ENCODE results near the gene NUP54. TPM values are rescaled to one million over a fixed set of nuclear protein-coding genes. Genes with fewer than 3 reads are reported as not detected.

Gene NUP54
- total and polyA plus RNA-seq, 4 donors: 19.8 to 57.6 (median 28.3) TPM

GRCh38 chr4:76105652-76106051 lies 42.5 kb downstream of the NUP54 start:
- Histone ChIP-seq H3K36me3 (ENCODE audit: control insufficient read depth in 4 of 4, insufficient read depth in 4 of 4, low read length in 4 of 4) (peaks cover 0 to 2% (median 0%) of the 10 kb centered on the region in 4 donors), H3K9ac (ENCODE audit: insufficient read depth in 1 of 2, low read length in 2 of 2) (no peak overlapping the region), H3K27me3 (ENCODE audit: control insufficient read depth in 3 of 3, insufficient read depth in 3 of 3, low read length in 2 of 3) (no peaks in the 10 kb centered on the region), H3K27ac (ENCODE audit: low read depth in 1 of 2, low read length in 1 of 2) (no peak overlapping the region), H3K9me3 (ENCODE audit: control insufficient read depth in 4 of 4, insufficient read depth in 3 of 4, low read length in 3 of 4) (no peaks in the 10 kb centered on the region), H3K4me3 (no peak overlapping the region), H3K4me1 (ENCODE audit: control insufficient read depth in 5 of 5, insufficient read depth in 5 of 5, low read length in 5 of 5) (peaks cover 0 to 3% (median 0%) of the 10 kb centered on the region in 5 donors)
- 69 to 86% methylated on average over 3 of the region's 3 CpGs for WGBS, 2 donors
- no peak for TF ChIP-seq CTCF (IDR thresholded peaks at IDR 0.05; ENCODE audit: control extremely low read depth, extremely low read depth)
- ATAC-seq (ENCODE audit: insufficient read depth, low FRiP score) (no peak), DNase-seq (peak in 1 of 3 donors; percentile 30)

- H3K9me3 ChIP-seq (ENCODE audit: control insufficient read depth in 4 of 4, insufficient read depth in 3 of 4, low read length in 3 of 4): no peaks in the 10 kb centered on the region
- no peak for TF ChIP-seq CTCF (IDR thresholded peaks at IDR 0.05; ENCODE audit: control extremely low read depth, extremely low read depth)
- WGBS, 2 donors: 91 to 98% methylated on average over 3 of the region's 3 CpGs
- no peak overlapping the region for H3K9ac ChIP-seq (ENCODE audit: insufficient read depth in 1 of 2, low read length in 2 of 2)
- ATAC-seq (ENCODE audit: insufficient read depth, low FRiP score): no peak
- no peaks in the 10 kb centered on the region for H3K27me3 ChIP-seq (ENCODE audit: control insufficient read depth in 3 of 3, insufficient read depth in 3 of 3, low read length in 2 of 3)
- H3K36me3 ChIP-seq (ENCODE audit: control insufficient read depth in 4 of 4, insufficient read depth in 4 of 4, low read length in 4 of 4): no peaks in the 10 kb centered on the region
- no peak overlapping the region for H3K4me3 ChIP-seq
- no peak for DNase-seq
- peaks cover 0 to 10% (median 0%) of the 10 kb centered on the region in 5 donors for H3K4me1 ChIP-seq (ENCODE audit: control insufficient read depth in 5 of 5, insufficient read depth in 5 of 5, low read length in 5 of 5)
- no peak overlapping the region for H3K27ac ChIP-seq (ENCODE audit: low read depth in 1 of 2, low read length in 1 of 2)
Measured at GRCh38 chr4:76096076-76096475, 52.1 kb downstream of the NUP54 start.

- TF ChIP-seq CTCF (IDR thresholded peaks at IDR 0.05; ENCODE audit: control extremely low read depth, extremely low read depth): no peak
- H3K9ac ChIP-seq (ENCODE audit: insufficient read depth in 1 of 2, low read length in 2 of 2): no peak overlapping the region
- H3K27me3 ChIP-seq (ENCODE audit: control insufficient read depth in 3 of 3, insufficient read depth in 3 of 3, low read length in 2 of 3): no peaks in the 10 kb centered on the region
- no peak for ATAC-seq (ENCODE audit: insufficient read depth, low FRiP score)
- H3K27ac ChIP-seq (ENCODE audit: low read depth in 1 of 2, low read length in 1 of 2): no peak overlapping the region
- peak in 1 of 3 donors; percentile 24 for DNase-seq
- peaks cover 0 to 12% (median 0%) of the 10 kb centered on the region in 5 donors for H3K4me1 ChIP-seq (ENCODE audit: control insufficient read depth in 5 of 5, insufficient read depth in 5 of 5, low read length in 5 of 5)
- H3K36me3 ChIP-seq (ENCODE audit: control insufficient read depth in 4 of 4, insufficient read depth in 4 of 4, low read length in 4 of 4): no peaks in the 10 kb centered on the region
- H3K4me3 ChIP-seq: no peak overlapping the region
- H3K9me3 ChIP-seq (ENCODE audit: control insufficient read depth in 4 of 4, insufficient read depth in 3 of 4, low read length in 3 of 4): no peaks in the 10 kb centered on the region
Measured at GRCh38 chr4:76095568-76095967, 52.6 kb downstream of the NUP54 start.

- no peak for DNase-seq
- no peaks in the 10 kb centered on the region for H3K36me3 ChIP-seq (ENCODE audit: control insufficient read depth in 4 of 4, insufficient read depth in 4 of 4, low read length in 4 of 4)
- no peaks in the 10 kb centered on the region for H3K9me3 ChIP-seq (ENCODE audit: control insufficient read depth in 4 of 4, insufficient read depth in 3 of 4, low read length in 3 of 4)
- H3K9ac ChIP-seq (ENCODE audit: insufficient read depth in 1 of 2, low read length in 2 of 2): no peak overlapping the region
- 87 to 96% methylated on average over 2 of the region's 2 CpGs for WGBS, 2 donors
- ATAC-seq (ENCODE audit: insufficient read depth, low FRiP score): no peak
- peaks cover 0 to 21% (median 0%) of the 10 kb centered on the region in 5 donors for H3K4me1 ChIP-seq (ENCODE audit: control insufficient read depth in 5 of 5, insufficient read depth in 5 of 5, low read length in 5 of 5)
- H3K4me3 ChIP-seq: no peak overlapping the region
- no peak for TF ChIP-seq CTCF (IDR thresholded peaks at IDR 0.05; ENCODE audit: control extremely low read depth, extremely low read depth)
- no peak overlapping the region for H3K27ac ChIP-seq (ENCODE audit: low read depth in 1 of 2, low read length in 1 of 2)
- no peaks in the 10 kb centered on the region for H3K27me3 ChIP-seq (ENCODE audit: control insufficient read depth in 3 of 3, insufficient read depth in 3 of 3, low read length in 2 of 3)
Measured at GRCh38 chr4:76091052-76091451, 57.1 kb downstream of the NUP54 start.
